ENCODE measurements around the gene CD247.

CD247 gene

GRCh38 chr1:167453123-167453522 is 65.2 kb downstream of the CD247 start:
- Histone ChIP-seq H3K27me3 (ENCODE audit: insufficient read depth, low read length) (peaks cover 55% of the 10 kb centered on the region), H3K4me3 (ENCODE audit: low read length) (no peak overlapping the region), H3K9ac (ENCODE audit: low read depth, low read length) (no peak overlapping the region), H3K4me1 (ENCODE audit: insufficient read depth, low read length) (peaks cover 15% of the 10 kb centered on the region; the same call in 1 of the 2 replicates), H3K36me3 (ENCODE audit: insufficient read depth, low read depth, low read length) (no peaks in the 10 kb centered on the region), H3K27ac (ENCODE audit: low read length) (no peak overlapping the region), H3K9me3 (ENCODE audit: insufficient read depth, low read depth, low read length) (no peaks in the 10 kb centered on the region)

DNA sequence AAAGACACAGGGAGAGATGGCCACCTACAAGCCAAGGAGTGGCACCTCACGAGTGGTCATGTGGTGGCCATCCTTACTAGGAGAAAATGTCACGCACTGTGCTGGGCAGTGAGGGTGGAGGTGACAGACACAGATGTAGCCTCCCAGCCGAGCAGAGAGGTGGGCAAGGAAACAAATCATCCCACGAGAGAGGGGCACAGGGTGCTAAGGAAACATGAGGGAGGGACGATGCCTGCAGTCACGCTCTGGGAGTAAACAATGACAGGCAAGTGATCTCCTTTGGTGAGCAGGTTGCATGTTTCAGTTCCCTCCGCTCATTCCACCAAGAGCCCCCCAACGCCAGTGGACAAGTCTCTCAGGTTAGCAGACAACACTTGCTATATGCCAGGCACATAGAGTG is 65.8 kb downstream of the CD247 start:
- peaks cover 8% of the 10 kb centered on the region; the same call in 1 of the 2 replicates for H3K4me1 ChIP-seq (ENCODE audit: insufficient read depth, low read length)

GRCh38 chr1:167450843-167451242 is 67.5 kb downstream of the CD247 start:
- Histone ChIP-seq H3K36me3 (ENCODE audit: insufficient read depth, low read depth, low read length) (no peaks in the 10 kb centered on the region), H3K4me3 (ENCODE audit: low read length) (no peak overlapping the region), H3K4me1 (ENCODE audit: insufficient read depth, low read length) (no peaks in the 10 kb centered on the region; the same call in 1 of the 2 replicates), H3K27me3 (ENCODE audit: insufficient read depth, low read length) (peaks cover 32% of the 10 kb centered on the region), H3K27ac (ENCODE audit: low read length) (no peak overlapping the region), H3K9me3 (ENCODE audit: insufficient read depth, low read depth, low read length) (no peaks in the 10 kb centered on the region), H3K9ac (ENCODE audit: low read depth, low read length) (no peak overlapping the region)

More for the DNA sequence above, 65.8 kb downstream of the CD247 start:
- H3K27ac ChIP-seq (ENCODE audit: low read length) = no peak overlapping the region
- peaks cover 49% of the 10 kb centered on the region for H3K27me3 ChIP-seq (ENCODE audit: insufficient read depth, low read length)
- no peaks in the 10 kb centered on the region for H3K9me3 ChIP-seq (ENCODE audit: insufficient read depth, low read depth, low read length)
- no peak overlapping the region for H3K9ac ChIP-seq (ENCODE audit: low read depth, low read length)
- H3K36me3 ChIP-seq (ENCODE audit: insufficient read depth, low read depth, low read length) = no peaks in the 10 kb centered on the region
- H3K4me3 ChIP-seq (ENCODE audit: low read length) = no peak overlapping the region

DNA sequence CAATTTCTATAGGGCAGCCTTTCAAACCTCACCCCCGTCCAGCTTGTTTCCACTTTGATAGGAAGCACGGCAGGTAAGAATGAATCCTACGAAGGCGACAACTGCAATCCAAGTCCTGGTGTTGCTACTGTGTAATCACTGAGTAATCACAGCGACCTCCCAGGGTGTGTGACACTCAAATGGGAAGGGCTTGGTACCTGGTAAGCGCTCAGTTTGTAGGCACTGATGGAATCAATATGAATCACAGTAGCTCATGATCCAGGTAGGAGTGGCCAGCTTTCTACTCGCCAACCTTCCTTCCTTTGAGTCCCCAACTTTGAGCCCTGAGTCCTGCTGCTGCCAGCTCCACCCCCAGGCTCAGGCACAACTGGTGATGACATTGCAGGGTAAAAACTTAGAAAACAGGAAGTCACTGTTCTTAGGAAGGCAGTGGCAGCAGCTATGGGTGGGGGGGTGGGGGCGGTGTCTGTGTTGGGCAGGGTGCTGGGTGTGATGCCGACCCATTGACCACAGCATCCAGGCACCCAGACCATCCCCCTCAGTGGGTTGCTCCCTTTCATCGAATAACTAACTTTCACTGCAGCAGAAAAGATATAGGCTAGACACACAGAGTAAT is 70.7 kb downstream of the CD247 start:
- Histone ChIP-seq H3K9me3 (ENCODE audit: insufficient read depth, low read depth, low read length) (no peaks in the 10 kb centered on the region), H3K27ac (ENCODE audit: low read length) (no peak overlapping the region), H3K9ac (ENCODE audit: low read depth, low read length) (no peak overlapping the region), H3K4me3 (ENCODE audit: low read length) (no peak overlapping the region), H3K4me1 (ENCODE audit: insufficient read depth, low read length) (no peaks in the 10 kb centered on the region; the same call in 1 of the 2 replicates), H3K27me3 (ENCODE audit: insufficient read depth, low read length) (peaks cover 3% of the 10 kb centered on the region; the same call in 1 of the 2 replicates), H3K36me3 (ENCODE audit: insufficient read depth, low read depth, low read length) (no peaks in the 10 kb centered on the region)

DNA sequence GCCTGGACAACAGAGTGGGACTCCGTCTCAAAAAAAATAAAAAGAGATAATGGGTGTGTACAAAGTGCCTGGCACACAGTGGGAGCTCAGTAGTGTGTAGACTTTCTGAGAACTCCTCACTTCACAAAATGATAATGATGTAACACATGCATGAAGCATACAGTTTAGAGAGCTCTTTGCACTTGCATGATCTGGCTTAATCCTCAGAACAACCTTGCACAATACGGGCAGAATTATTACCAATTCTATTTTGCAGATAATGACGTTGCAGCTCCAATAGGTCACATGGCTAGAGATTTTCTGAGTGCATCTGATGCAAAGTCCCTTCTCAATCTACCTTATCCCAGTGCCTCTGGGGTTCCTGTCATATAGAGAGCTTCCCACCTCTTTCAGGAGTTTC is 71.4 kb downstream of the CD247 start:
- Histone ChIP-seq H3K4me3 (ENCODE audit: low read length) (no peak overlapping the region), H3K27ac (ENCODE audit: low read length) (no peak overlapping the region), H3K9me3 (ENCODE audit: insufficient read depth, low read depth, low read length) (no peaks in the 10 kb centered on the region), H3K36me3 (ENCODE audit: insufficient read depth, low read depth, low read length) (no peaks in the 10 kb centered on the region), H3K4me1 (ENCODE audit: insufficient read depth, low read length) (no peaks in the 10 kb centered on the region; the same call in 1 of the 2 replicates), H3K27me3 (ENCODE audit: insufficient read depth, low read length) (no peaks in the 10 kb centered on the region), H3K9ac (ENCODE audit: low read depth, low read length) (no peak overlapping the region)

GRCh38 chr1:167443757-167444156 is 74.6 kb downstream of the CD247 start:
- Histone ChIP-seq H3K27ac (ENCODE audit: low read length) (no peak overlapping the region), H3K4me3 (ENCODE audit: low read length) (no peak overlapping the region), H3K9ac (ENCODE audit: low read depth, low read length) (no peak overlapping the region), H3K36me3 (ENCODE audit: insufficient read depth, low read depth, low read length) (no peaks in the 10 kb centered on the region), H3K4me1 (ENCODE audit: insufficient read depth, low read length) (peaks cover 3% of the 10 kb centered on the region), H3K9me3 (ENCODE audit: insufficient read depth, low read depth, low read length) (no peaks in the 10 kb centered on the region), H3K27me3 (ENCODE audit: insufficient read depth, low read length) (peaks cover 26% of the 10 kb centered on the region)

GRCh38 chr1:167442854-167443565 is 75.3 kb downstream of the CD247 start:
- no peaks in the 10 kb centered on the region for H3K36me3 ChIP-seq (ENCODE audit: insufficient read depth, low read depth, low read length)
- peaks cover 3% of the 10 kb centered on the region for H3K4me1 ChIP-seq (ENCODE audit: insufficient read depth, low read length)
- no peak overlapping the region for H3K4me3 ChIP-seq (ENCODE audit: low read length)
- no peaks in the 10 kb centered on the region for H3K9me3 ChIP-seq (ENCODE audit: insufficient read depth, low read depth, low read length)
- H3K9ac ChIP-seq (ENCODE audit: low read depth, low read length) = no peak overlapping the region
- H3K27me3 ChIP-seq (ENCODE audit: insufficient read depth, low read length) = peaks cover 33% of the 10 kb centered on the region
- H3K27ac ChIP-seq (ENCODE audit: low read length) = no peak overlapping the region

DNA sequence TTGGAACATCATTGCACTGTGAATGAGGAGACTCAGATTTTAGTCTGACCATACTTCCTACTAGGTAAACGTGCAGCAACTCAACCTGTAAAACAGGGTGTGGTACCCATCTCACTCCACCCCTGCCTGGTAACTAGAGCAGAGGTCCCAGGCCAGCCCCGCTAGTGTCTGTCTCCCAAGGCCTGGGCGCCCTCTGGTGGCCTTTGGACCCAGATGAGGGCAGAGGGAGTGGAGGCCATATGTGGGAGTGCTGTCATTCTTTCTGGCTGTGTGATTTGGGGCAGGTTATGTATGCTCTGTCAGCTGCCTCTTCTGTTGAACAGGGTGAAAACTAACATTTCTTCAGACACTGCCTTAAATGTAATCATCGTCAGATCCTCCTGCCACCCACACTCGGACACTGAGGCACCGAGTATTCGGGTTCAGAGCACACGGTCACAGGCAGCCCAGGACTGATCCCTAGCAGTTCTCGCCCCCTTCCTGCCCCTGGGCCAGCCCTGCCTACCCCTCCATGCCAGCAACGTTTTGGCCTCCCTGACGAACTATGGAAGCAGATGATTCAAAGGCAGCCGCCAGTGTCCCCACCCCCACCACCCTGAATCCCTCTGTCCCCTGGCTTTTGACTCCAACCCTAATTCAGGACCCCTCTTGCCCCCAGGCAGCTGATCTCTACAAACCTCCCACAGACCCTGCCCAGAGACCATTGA is 76.0 kb downstream of the CD247 start:
- Histone ChIP-seq H3K4me3 (ENCODE audit: low read length) (no peak overlapping the region), H3K9me3 (ENCODE audit: insufficient read depth, low read depth, low read length) (no peaks in the 10 kb centered on the region), H3K27ac (ENCODE audit: low read length) (no peak overlapping the region), H3K36me3 (ENCODE audit: insufficient read depth, low read depth, low read length) (no peaks in the 10 kb centered on the region), H3K9ac (ENCODE audit: low read depth, low read length) (no peak overlapping the region), H3K4me1 (ENCODE audit: insufficient read depth, low read length) (peaks cover 3% of the 10 kb centered on the region), H3K27me3 (ENCODE audit: insufficient read depth, low read length) (peaks cover 35% of the 10 kb centered on the region)

- no peak overlapping the region for H3K9ac ChIP-seq (ENCODE audit: low read depth, low read length)
- peaks cover 3% of the 10 kb centered on the region; the same call in 1 of the 2 replicates for H3K4me1 ChIP-seq (ENCODE audit: insufficient read depth, low read length)
- no peaks in the 10 kb centered on the region for H3K36me3 ChIP-seq (ENCODE audit: insufficient read depth, low read depth, low read length)
- no peaks in the 10 kb centered on the region for H3K9me3 ChIP-seq (ENCODE audit: insufficient read depth, low read depth, low read length)
- H3K27ac ChIP-seq (ENCODE audit: low read length) = no peak overlapping the region
- peaks cover 35% of the 10 kb centered on the region for H3K27me3 ChIP-seq (ENCODE audit: insufficient read depth, low read length)
- no peak overlapping the region for H3K4me3 ChIP-seq (ENCODE audit: low read length)
These were observed 77.1 kb downstream of the CD247 start for GRCh38 chr1:167441222-167441621.

DNA sequence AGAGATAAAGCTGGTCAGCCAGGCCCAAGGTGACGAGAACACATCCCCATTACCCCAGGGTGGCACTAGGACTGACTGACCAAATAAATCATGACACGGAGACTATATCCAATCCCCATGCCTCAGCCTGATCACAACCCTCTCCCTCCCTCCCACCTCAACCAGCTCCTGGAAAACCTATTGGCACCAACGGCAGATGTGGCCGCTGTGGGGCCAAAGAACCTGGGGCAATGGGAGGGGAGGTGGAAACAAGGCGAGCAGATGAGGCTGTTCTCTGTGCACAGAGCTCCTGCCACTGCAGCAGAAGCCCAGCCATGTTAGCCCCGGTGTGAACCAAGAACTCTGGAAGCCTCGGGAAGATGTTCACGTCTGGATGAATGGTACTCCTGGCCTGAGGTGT is 77.6 kb downstream of the CD247 start:
- Histone ChIP-seq H3K9me3 (ENCODE audit: insufficient read depth, low read depth, low read length) (no peaks in the 10 kb centered on the region), H3K27ac (ENCODE audit: low read length) (no peak overlapping the region), H3K4me3 (ENCODE audit: low read length) (no peak overlapping the region), H3K36me3 (ENCODE audit: insufficient read depth, low read depth, low read length) (no peaks in the 10 kb centered on the region), H3K27me3 (ENCODE audit: insufficient read depth, low read length) (peaks cover 35% of the 10 kb centered on the region), H3K9ac (ENCODE audit: low read depth, low read length) (no peak overlapping the region), H3K4me1 (ENCODE audit: insufficient read depth, low read length) (peaks cover 3% of the 10 kb centered on the region; the same call in 1 of the 2 replicates)

GRCh38 chr1:167440345-167440744 is 78.0 kb downstream of the CD247 start:
- Histone ChIP-seq H3K9me3 (ENCODE audit: insufficient read depth, low read depth, low read length) (no peaks in the 10 kb centered on the region), H3K27me3 (ENCODE audit: insufficient read depth, low read length) (peaks cover 35% of the 10 kb centered on the region), H3K4me3 (ENCODE audit: low read length) (no peak overlapping the region), H3K4me1 (ENCODE audit: insufficient read depth, low read length) (peaks cover 3% of the 10 kb centered on the region; the same call in 1 of the 2 replicates), H3K27ac (ENCODE audit: low read length) (no peak overlapping the region), H3K9ac (ENCODE audit: low read depth, low read length) (no peak overlapping the region), H3K36me3 (ENCODE audit: insufficient read depth, low read depth, low read length) (no peaks in the 10 kb centered on the region)

All from iPS-20b (cell line).